HL-60/S4 treated with phorbol 12-myristate 13-acetate at 8.2 ng/mL for 4 days and 3 days (cell line): ENCODE results near the gene FBXO47.
"Not testable (repeated sequence)": the region's sequence is repeated elsewhere in the genome, so short reads cannot be mapped to it uniquely, and the experiment has no call there.

Source experiments
- in situ Hi-C: fragments of 300-500 bp; cut with MboI; formaldehyde crosslinking; loops from 2 replicates; pipeline ENCODE4 v1.15.0; 2022; ENCODE audit warnings: low sequenced_read_pairs

The FBXO47 gene

DNA sequence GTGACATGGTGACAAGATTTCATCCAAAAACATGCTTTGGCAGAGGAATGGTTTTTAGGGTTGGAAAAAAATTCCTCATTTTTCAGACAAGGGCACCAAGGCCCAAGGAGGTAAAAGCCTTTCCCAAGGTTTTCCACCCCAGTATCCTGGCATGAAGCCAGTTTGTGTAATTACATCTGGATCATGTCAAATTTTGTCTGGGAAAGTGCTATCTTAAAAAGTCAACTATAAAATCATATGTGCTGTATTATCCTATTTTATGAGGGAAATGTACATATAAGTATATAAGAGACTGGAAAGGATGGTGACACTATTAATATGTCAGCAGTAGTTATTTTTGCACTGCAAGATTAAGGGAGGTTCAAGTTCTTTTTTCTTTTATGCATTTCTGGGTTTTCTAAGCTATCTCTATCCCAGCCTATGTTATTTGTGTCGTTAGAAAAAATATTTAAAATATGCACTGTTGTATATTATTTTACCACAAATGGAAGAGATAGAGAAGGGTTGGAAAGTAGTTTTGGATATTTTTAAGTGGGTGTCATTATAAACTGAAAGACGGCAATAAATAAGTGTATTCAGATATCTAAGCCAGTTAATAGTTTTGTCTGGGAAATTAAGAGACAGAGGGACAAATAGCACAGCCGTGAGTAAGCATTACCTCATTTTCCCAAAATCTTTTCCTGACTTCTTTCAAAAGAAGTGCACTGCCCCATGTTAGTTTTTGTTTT is 13.5 kb upstream of the FBXO47 start:
- in situ Hi-C loops, result loop anchor here (10.0 kb wide), 1 partner anchor 164 kb away; no protein-coding TSS in a partner anchor

DNA sequence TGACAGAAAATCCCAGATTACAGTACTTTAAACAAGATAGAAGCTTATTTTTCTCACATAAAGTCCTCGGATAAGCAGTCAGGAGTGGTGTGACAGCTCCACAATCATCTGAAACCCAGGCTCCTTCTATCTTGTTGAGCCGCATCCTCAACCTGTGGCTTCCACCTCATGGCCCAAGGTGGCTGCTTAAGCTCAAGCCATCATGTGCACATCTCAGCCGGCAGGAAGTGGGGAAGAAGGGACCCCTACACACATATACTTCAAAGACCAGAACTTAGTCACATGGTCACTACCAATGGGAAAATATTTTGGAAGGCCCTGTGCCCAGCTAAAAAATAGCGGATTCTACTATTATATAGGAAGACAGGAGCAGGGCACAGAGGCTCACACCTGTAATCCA is 11.0 kb upstream of the FBXO47 start:
- in situ Hi-C loops, result no loop called here

DNA sequence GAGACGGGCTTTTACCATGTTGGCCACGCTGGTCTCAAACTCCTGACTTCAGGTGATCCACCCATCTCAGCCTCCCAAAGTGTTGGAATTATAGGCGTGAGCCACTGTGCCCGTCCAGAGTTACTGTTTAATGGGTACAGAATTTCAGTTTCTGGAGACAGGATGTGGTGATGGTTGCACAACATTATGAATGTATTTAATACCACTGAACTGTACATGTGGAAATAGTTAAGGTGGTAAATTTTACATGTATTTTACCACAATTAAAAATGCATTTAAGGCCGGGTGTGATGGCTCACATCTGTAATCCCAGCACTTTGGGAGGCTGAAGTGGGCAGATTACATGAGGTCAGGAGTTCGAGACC is 9.0 kb upstream of the FBXO47 start:
- in situ Hi-C loops, result not testable (repeated sequence)

DNA sequence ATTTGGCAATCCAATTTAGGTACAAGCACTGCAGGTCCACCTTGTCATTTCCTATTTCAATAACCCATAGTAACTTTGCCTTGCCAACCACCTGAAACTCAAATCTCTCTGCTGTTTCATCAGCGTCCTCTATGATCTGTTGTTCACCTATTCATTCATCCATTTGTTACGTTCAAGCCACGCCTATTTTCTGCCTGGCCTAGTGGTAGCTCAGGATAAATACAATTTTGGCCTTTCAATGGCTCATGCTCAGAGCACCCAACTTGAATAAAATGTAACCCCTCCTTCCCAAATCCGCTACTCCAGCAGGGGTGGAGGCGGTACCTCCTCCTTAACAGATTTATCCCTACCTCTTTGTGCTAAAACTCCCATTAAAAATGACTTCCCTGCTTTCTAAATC is 3.6 kb upstream of the FBXO47 start:
- in situ Hi-C loops, result no loop called here

DNA sequence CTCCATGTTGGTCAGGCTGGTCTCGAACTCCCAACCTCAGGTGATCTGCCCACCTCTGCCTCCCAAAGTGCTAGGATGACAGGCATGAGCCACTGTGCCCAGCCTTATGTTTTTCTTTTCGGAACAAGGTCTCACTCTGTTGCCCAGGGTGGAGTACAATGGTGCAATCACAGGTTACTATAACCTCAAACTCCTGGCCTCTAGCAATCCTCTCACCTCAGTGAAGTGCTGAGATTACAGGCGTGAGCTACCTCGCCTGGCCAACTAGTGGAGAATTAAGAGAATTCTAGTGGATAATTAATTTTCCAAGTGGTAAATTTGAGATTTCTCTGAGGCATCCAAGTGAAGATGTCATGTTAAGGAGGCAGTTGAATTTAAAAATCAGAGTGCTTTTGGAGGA is 2.9 kb upstream of the FBXO47 start:
- in situ Hi-C loops, result no loop called here

DNA sequence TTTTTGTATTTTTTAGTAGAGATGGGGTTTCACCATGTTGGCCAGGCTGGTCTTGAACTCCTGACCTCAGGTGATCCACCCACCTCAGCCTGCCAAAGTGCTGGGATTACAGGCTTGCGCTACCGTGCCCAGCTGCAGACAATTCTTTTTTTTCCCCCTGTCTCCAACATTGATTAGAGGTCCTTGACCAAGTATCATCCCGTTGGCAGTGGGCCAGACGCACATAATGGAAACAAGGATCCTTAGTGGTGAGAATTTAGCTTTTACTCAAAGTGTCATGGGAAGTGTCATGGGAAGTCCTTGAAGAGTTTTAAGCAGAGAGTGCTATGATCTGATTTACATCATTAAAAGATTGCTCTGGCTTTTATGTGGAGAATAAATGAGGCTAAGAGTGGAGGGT is 2.1 kb upstream of the FBXO47 start:
- in situ Hi-C loops, result no loop called here

DNA sequence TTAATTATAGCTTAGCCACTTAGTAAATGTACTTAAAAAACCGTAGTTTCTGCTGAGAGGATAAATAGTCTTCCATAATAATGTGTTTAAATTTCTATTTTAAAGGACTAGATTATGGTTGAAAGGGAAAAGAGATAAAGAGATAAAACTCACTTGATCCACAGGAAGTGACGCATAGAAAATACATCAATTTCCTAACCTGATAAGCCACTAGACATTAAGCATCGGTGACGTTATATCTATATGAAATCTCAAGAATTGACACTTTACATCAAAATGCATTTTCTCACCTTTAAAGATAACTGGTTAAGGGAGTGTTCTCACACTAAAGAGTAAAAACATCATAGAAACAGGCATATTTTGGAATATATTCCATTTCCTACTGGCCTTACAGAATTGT is 5.8 kb downstream of the FBXO47 start:
- in situ Hi-C loops, result no loop called here

DNA sequence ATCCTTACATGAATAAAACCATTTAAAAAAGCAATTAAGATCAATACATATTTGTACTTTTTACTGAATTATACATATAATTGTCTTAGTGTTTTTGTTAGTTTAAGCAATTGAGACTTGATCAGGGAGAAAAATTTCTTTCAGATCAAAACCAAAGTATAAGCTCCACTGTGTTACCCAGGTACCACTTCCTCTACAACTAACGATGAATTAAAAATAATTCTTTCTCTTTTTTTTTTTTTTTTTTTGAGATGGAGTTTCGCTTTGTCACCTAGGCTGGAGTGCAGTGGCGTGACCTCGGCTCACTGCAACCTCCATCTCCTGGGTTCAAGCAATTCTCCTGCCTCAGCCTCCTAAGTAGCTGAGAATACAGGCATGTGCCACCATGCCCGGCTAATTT is 6.8 kb downstream of the FBXO47 start:
- in situ Hi-C loops, result no loop called here

DNA sequence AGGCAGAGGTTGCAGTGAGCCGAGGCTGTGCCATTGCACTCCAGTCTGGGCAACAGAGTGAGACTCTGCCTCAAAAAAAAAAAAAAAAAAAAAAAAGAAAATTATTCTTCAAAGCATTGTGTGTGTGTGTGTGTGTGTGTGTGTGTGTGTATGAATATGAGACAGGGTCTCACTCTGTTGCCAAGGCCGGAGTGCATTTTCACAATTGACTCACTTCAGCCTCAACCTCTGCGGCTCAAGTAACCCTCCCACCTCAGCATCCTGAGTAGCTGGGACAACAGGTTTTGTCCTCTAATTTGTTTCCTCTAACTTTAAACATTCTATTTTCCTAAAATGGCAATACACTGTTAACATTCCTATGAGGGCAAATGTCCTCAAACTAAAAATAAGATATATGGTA is 7.7 kb downstream of the FBXO47 start:
- in situ Hi-C loops, result no loop called here

DNA sequence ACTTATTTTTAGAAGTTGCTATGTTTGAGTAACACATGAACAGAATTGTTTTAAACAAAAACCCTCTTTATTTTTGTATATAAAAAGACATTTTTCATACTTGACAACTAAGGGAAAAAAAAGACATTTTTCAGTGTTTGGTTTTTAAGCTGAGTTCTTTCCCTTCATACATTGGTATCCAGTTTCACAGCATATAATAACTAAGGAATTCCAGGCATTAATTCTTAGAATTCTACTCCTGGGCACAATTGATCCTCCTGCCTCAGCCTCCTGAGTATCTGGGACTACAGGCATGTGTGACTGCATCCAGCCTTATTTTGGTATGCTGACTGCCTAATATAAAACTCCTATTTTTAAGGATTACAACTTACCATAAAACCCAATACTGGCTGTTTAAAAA is 8.4 kb downstream of the FBXO47 start:
- in situ Hi-C loops, result no loop called here

DNA sequence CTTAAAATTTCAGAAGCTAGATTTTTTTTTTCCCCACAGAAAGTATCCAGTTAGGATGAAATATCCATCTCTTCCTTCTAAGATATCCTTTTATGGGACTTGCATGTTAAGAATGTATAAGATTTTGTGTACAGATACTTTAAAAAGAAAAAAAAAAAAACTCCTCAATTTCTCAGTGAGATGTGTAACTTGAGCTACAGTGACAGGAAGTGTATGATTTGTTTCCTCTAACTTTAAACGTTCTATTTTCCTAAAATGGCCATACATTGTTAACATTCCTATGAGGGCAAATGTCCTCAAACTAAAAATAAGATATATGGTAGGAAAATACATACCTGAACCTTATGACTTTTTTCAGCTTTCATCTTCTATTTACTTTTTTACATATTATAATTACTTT is 8.9 kb downstream of the FBXO47 start:
- in situ Hi-C loops, result no loop called here

DNA sequence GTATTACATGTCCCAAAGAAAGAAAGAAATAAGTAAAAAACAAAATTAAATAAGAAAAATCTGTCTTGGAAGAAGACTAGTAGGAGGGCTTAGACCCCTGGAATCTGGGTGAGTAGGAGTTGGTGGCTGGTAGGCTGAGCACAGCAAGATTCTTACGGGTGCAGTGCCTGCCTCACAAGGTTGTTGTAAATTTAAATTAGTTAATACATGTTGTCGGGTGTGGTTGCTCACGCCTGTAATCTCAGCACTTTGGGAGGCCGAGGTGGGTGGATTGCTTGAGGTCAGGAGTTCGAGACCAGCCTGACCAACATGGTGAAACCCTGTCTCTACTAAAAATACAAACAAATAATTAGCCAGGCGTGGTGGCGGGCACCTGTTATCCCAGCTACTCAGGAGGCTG is 13.4 kb downstream of the FBXO47 start:
- in situ Hi-C loops, result not testable (repeated sequence)

DNA sequence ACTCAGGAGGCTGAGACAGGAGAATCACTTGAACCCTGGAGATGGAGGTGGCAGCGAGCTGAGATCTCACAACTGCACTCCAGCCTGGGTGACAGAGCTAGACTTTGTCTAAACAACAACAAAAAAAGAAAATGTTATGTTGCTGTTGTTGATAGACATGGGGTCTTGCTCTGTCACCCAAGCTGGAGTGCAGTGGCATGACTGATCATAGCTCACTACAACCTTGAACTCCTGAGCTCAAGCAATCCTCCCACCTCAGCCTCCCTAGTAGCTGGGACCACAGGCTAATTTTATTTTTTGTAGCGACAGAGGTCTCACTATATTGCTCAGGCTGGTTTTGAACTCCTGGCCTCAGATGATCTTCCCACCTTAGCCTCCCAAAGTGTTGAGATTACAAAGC is 20.0 kb downstream of the FBXO47 start:
- in situ Hi-C loops, result no loop called here

DNA sequence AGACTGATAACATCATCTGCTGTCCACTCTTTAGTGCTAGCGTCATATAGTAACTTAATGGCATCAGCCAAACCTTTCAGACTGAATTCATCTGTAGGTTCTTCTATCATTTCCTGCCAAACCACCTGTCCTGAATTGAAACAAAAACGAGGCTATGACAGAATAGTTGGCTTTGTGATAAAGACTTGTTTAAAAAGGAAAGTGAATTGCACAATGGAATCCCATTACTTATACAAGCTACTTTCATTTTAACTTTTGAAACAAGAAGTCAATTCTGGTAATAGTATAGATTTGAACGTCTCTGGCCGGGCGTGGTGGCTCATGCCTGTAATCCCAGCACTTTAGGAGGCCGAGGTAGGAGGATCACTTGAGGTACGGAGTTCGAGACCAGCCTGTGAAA is 23.6 kb downstream of the FBXO47 start:
- in situ Hi-C loops, result no loop called here

DNA sequence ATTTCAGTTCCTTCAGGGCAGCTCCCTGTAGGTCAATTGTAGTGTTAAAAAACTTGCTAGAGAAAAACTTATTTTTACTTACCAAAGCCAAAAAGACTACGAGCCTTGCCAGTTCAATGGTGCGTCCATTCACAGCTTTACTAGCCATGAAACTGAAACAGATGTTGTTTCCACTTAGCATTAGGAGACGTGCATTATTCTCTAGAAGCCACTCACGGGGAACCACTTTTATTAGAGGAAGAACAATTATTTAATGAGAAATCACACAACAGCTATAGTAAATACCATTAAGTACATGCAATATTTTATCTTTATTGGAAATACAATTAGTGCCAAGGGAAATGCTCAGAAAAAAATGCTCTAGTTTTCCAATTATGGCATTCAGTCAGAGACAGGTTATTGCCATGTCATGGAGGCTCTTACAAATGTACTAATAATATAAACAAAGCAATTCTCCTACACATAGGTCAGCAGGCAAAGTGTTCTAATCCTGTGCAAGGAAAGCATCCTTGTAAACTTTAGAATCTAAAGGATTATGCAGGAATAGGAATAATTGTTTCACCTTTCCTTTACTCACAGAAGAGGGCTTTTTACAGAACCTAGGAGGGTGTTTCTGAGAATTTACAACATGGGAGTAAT is 24.4 kb downstream of the FBXO47 start:
- in situ Hi-C loops, result no loop called here

DNA sequence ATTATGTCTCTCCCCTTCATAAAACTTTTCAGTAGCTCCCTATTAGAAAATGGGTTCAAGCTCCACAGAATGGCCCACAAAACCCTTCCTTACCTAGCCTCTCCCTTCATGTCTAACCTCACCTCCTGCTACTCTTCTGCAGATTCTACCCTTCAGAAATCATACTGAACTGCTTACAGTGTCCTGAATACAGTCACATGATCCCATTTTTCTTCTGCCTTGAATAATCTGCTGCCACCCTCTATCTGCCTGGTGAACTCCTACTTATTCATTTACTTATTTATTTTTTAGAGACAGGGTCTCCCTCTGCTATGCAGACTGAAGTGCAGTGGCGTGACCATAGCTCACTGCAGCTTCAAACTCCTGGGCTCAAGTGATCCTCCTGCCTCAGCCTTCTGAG is 26.8 kb downstream of the FBXO47 start:
- in situ Hi-C loops, result no loop called here

DNA sequence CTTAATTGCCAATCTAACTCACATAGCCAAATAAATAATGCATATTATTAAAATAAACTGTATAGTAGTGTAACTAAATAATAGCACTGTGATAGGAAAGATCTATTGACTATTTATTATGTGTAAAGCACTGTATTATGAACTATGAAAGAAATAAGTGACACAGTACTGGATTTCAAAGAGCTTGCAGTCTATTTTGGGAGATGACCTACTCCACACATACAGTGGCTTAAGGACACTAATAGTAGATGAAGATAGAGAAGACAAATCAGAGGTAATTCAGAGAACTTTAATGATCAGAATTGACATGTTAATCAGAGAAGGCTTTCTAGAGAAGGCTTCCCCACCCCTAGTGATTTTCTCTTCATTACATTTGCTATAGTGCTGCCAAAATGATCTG is 27.2 kb downstream of the FBXO47 start:
- in situ Hi-C loops, result no loop called here

DNA sequence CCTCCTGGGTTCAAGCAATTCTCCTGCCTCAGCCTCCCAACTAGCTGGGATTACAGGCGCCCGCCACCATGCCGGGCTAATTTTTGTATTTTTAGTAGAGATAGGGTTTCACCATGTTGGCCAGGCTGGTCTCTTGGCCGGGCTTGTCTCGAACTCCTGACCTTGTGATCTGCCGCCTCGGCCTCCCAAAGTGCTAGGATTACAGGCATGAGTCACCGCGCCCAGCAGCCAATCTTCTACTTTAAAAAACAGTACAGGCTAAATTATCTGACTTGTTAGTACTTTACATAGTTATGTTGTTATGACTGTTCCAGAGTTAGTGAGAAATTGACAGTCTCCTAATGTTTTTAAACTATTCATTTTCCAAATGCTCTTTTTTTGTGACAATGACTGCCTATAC is 33.2 kb downstream of the FBXO47 start:
- in situ Hi-C loops, result not testable (repeated sequence)

DNA sequence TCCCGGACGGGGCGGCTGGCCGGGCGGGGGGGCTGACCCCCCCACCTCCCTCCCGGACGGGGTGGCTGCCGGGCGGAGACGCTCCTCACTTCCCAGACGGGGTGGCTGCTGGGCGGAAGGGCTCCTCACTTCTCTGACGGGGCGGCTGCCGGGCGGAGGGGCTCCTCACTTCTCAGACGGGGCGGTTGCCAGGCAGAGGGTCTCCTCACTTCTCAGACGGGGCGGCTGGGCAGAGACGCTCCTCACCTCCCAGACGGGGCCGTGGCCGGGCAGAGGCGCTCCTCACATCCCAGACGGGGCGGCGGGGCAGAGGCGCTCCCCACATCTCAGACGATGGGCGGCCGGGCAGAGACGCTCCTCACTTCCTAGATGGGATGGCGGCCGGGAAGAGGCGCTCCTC is 36.4 kb downstream of the FBXO47 start:
- in situ Hi-C loops, result not testable (repeated sequence)

DNA sequence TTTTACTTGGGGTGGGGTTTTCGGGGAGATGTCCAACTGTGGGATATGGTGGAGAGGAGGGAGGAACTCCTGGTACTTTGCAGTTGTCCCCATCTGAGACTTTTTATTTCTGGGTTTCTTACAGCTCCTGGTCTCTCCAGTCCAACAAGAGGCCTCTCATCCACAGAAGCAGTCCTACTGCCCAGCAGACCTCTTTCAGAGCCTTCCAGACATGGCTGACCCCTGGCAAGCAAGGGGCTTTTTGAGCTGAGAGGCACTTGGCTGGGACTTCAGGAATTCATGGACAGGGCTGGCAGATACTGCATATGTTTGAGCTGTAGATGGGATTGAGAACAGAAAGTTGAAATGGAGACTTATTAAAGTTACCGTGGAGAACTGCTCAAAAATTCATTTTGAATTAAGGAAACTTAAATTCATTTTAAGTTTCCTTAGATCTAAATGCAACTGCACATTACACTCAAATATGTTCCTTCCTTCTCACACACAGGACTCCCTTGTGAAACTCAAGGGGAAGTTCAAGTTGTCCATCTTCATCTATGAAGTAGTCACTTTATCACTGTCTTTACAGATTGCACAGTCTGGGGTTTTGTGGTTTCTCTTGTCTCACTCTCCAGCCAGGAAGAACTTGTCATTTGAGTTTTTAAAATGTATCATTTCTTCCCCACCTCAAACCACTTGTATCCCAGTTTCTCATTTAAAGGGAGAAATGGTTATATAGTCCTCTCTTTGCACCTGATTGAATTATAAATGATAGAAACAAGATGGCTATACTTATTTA is 40.7 kb downstream of the FBXO47 start:
- in situ Hi-C loops, result no loop called here

DNA sequence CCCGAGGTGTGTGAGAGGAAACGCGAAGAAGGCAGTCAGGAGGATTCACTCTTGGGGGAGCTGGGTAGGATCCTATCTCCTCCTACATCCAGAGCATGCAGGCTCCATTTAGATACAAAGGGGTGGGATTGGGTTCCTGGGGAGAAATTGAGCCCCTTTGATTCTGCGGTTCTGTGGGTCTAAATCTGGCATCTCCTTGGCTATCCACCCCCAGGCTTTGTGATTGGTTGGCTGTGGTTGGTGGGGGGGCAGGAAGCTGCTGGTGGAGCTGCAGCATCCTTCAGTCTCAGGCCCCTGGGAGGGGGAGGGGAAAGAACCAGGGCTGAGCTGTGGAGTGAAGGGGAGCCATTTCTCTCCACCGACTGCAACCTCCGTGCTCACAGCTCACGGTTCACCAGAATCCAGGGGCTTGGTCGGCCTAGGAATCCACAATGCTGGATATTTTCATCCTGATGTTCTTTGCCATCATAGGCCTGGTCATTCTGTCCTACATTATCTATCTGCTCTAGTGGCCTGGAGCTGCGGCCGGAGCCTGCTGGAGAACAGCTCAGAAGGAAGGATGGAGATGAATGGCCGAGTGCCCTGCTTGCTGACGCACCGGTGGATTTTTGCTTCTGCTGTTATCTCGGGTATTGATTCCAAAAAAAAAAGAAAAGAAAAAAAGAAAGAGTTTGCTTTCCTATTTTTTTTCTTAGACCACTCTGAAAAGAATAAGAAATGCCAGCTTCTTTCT is 41.8 kb downstream of the FBXO47 start, which contains the start of gene LASP1NB:
TSS of gene LASP1NB (plus strand) at position 352 of the 733 bp plus-strand sequence.
- in situ Hi-C loops, result no loop called here
